ENCODE results near the gene HDAC9. TPM values are rescaled to one million over a fixed set of nuclear protein-coding genes. Genes with fewer than 3 reads are reported as not detected.

HDAC9 gene
- total and polyA plus RNA-seq, 2 experiments from 2014 or later: 32.7 to 101 TPM

- H3K4me3 ChIP-seq: no peak overlapping the region
- H3K36me3 ChIP-seq: no peaks in the 10 kb centered on the region
- TF ChIP-seq CTCF (IDR thresholded peaks at IDR 0.05; ENCODE audit: low read depth, low read length): no peak
- H3K27ac ChIP-seq: no peak overlapping the region
- peak in 1 of 2 donors; percentile 18 for DNase-seq (ENCODE audit: low read depth in 1 of 2, low spot score in 1 of 2)
- no peaks in the 10 kb centered on the region for H3K27me3 ChIP-seq
- H3K9me3 ChIP-seq (ENCODE audit: low read depth): no peaks in the 10 kb centered on the region
- H3K4me1 ChIP-seq (ENCODE audit: low read depth): no peaks in the 10 kb centered on the region
These were observed 501.0 kb downstream of the HDAC9 start for GRCh38 chr7:18996583-18996982.

GRCh38 chr7:18997477-18998150 is 502.1 kb downstream of the HDAC9 start:
- H3K36me3 ChIP-seq: no peaks in the 10 kb centered on the region
- H3K27me3 ChIP-seq: no peaks in the 10 kb centered on the region
- no peak for TF ChIP-seq CTCF (IDR thresholded peaks at IDR 0.05; ENCODE audit: low read depth, low read length)
- H3K4me1 ChIP-seq (ENCODE audit: low read depth): no peaks in the 10 kb centered on the region
- H3K27ac ChIP-seq: no peak overlapping the region
- no peak overlapping the region for H3K4me3 ChIP-seq
- no peaks in the 10 kb centered on the region for H3K9me3 ChIP-seq (ENCODE audit: low read depth)
- no peak for DNase-seq (ENCODE audit: low read depth in 1 of 2, low spot score in 1 of 2)

GRCh38 chr7:19000410-19000809 is 504.9 kb downstream of the HDAC9 start:
- no peak overlapping the region for H3K27ac ChIP-seq
- no peak overlapping the region for H3K4me3 ChIP-seq
- H3K36me3 ChIP-seq: no peaks in the 10 kb centered on the region
- no peak for DNase-seq (ENCODE audit: low read depth in 1 of 2, low spot score in 1 of 2)
- no peak for TF ChIP-seq CTCF (IDR thresholded peaks at IDR 0.05; ENCODE audit: low read depth, low read length)
- H3K9me3 ChIP-seq (ENCODE audit: low read depth): no peaks in the 10 kb centered on the region
- H3K27me3 ChIP-seq: no peaks in the 10 kb centered on the region
- no peaks in the 10 kb centered on the region for H3K4me1 ChIP-seq (ENCODE audit: low read depth)

DNA sequence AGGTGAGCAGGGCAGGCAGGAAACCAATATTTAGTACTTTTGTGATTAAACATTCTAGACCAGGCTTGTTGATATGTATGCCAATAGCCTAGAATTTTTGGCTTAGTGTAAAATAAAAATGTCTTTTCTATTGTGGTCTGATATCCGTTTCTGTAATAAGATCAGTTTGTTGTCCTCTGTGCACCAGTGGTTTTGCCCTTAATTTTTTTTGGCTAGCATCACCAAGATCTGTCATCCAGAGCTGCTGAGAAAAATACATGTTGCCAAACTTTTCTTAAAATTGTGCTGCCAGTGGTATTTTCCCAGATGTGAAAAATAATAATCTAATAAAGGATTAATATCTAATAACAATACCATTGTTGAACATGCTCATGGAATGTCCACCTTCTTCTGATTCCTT is 506.3 kb downstream of the HDAC9 start:
- no peaks in the 10 kb centered on the region for H3K4me1 ChIP-seq (ENCODE audit: low read depth)
- no peaks in the 10 kb centered on the region for H3K27me3 ChIP-seq
- H3K4me3 ChIP-seq: no peak overlapping the region
- no peak for TF ChIP-seq CTCF (IDR thresholded peaks at IDR 0.05; ENCODE audit: low read depth, low read length)
- H3K27ac ChIP-seq: no peak overlapping the region
- H3K36me3 ChIP-seq: no peaks in the 10 kb centered on the region
- peak in 1 of 2 donors; percentile 40 for DNase-seq (ENCODE audit: low read depth in 1 of 2, low spot score in 1 of 2)
- H3K9me3 ChIP-seq (ENCODE audit: low read depth): no peaks in the 10 kb centered on the region

DNA sequence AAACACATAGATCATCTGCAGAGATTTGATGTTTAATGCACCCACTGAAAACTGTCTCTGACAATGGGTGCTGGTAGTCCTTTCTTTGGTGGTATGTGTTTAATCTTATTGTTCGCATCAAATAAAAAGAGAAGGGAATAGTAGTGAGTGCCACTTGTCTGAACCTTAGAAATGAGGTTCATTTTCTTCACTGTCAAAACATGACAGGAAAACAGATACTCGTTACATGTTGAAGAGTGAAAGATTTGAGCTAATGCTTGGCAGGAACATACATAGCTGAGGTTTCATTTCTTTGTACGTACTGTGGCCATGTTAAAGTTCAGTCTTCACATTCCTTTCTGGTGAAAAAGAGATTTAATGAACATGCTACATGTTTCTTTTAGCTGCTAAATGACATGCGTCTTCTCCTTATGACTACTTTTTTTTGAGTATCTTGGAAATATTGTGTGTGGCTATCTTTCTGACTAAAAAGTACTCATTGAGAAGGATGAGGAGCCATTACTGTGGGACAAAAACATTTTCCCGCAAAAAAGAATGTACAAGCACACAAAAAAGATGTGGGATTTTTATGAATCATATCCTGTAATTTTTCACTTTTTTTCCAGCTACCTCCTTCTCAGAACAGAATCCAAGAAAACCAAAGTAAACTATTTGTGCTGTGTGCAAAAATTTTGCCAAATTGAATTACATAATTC is 513.8 kb downstream of the HDAC9 start:
- Histone ChIP-seq H3K27ac (no peak overlapping the region), H3K9me3 (ENCODE audit: low read depth) (no peaks in the 10 kb centered on the region), H3K27me3 (no peaks in the 10 kb centered on the region), H3K4me1 (ENCODE audit: low read depth) (no peaks in the 10 kb centered on the region), H3K36me3 (no peaks in the 10 kb centered on the region), H3K4me3 (no peak overlapping the region)
- peak in 1 of 2 donors; percentile 53 for DNase-seq (ENCODE audit: low read depth in 1 of 2, low spot score in 1 of 2)
- no peak for TF ChIP-seq CTCF (IDR thresholded peaks at IDR 0.05; ENCODE audit: low read depth, low read length)
